Fibroblast of skin of right quadriceps (primary cell): Measurements from ENCODE around the gene RTN4RL1.
A peak's percentile ranks its signal among the peaks of the same experiment; 100 is the strongest.
"Not testable (repeated sequence)": the region's sequence is repeated elsewhere in the genome, so short reads cannot be mapped to it uniquely, and the experiment has no call there.

Experiments
- DNase-seq: peaks from one replicate; pipeline ENCODE4 v3.0.0-alpha.2; 2013

The RTN4RL1 gene

DNA sequence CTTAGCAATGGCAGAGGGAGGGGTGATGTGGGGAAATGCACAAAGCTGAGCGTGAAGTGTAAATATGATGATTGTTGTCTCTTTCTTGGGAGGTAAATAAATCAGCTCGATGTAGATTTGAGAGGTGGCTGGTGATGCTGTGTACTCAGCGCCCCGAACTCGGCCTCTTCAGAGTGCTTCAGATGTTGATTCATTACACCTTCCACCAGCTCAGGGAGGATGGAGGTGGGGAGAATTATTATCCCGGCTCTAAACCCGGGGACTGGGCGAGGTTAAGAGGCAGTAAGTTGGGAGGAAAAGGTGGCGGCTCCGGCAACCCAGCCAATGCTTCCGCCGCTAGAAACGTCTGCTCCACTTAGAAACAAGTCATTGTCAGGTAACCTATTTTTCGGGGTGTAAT, 108.8 kb downstream of the RTN4RL1 start:
- DNase-seq = no peak

- DNase-seq = no peak
Observed at GRCh38 chr17:1915889-1916288, 109.2 kb downstream of the RTN4RL1 start.

- no peak for DNase-seq
Observed at GRCh38 chr17:1914661-1915083, 110.5 kb downstream of the RTN4RL1 start.

GRCh38 chr17:1913702-1914101, 111.4 kb downstream of the RTN4RL1 start:
- no peak for DNase-seq

- no peak for DNase-seq
Observed at GRCh38 chr17:1912146-1912545, 113.0 kb downstream of the RTN4RL1 start.

GRCh38 chr17:1909985-1910384, 115.1 kb downstream of the RTN4RL1 start:
- no peak for DNase-seq

DNA sequence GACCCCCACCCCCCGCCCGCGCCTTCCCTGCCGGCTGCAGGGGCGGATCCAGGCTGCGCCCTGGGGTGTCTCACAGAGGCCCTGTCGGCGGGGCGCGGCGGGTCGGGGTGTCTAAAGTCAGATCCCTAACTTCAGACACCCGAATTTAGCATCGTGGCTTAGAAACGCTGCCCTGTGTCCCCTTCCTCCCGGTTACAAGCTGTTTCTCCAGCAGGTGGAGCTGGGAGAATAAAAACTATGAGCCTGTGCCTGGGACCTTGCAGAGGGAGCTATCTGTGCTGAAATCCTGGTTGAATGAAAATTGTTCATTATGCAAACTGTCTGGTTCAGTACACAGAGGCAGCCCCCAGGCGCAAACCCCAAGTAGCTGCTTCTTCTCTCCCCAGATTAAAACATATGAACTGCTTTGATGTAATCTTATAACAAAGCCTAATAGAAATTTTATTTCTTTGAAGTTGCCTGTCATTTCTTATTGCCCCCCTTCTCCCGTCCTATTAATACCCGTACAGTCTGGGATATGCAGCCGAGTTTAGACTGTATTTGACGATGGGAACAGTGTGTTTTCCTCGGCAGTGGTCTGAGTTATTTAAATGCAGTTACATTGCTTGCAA, 116.3 kb downstream of the RTN4RL1 start:
- peak; percentile 76 for DNase-seq

DNA sequence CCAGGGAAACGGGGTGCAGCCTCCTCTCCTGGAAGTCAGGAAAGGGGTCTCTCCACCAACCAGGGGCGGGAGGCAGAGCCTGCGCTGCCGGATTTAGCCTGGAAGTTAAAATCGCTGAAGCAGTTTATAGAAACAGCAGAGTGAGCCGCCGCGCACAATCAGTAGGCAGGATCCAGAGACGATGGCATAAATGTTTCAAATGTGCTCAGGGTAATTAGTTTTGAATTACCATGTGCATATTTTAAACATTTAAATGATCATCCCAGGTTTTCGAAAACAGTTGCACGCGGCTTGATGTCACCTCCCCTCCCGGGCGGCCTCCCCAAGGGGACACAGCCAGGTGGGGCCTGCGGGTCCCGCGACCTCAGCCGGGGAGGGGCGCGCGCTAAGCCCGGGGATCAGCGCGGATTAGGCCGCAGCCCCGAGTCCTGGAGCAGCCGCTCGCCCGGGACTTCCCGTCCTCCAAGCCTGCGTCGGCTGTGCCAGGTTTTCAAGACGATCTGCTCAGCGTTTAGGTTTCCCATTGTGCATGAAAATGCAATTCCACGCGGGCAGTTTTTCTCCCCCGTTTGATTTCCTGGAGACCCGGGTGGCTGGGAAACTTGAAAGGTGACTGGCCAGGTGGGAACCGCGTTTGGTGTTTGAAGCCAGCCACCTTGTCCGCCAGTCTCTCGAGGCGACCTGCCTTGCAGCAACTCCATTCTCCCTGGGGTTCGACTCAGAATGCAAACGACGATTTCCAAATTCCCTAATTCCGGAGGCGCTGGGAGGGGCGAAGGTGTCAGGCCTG, 117.0 kb downstream of the RTN4RL1 start:
- peak; percentile 22 for DNase-seq

DNA sequence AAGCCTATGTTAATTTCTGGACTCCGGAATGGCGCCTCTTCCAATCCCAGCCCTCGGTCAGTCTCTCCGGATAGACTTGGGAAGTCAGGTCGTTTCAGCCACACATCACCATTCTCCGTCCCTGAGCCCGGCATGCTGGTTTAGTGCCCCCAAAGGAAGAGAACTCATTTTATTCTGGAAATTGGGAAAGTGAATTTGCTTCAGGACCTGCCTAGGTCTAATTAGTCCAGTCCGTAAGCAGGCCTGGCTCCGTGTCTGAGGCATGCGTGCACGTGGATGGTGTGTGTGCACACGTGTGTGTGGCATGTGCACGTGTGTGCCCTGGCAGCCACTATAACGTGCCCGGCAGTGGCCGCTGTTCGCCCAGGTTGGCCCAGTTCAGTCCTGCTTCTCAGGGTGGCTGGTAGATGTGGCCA, 117.9 kb downstream of the RTN4RL1 start:
- no peak for DNase-seq

DNA sequence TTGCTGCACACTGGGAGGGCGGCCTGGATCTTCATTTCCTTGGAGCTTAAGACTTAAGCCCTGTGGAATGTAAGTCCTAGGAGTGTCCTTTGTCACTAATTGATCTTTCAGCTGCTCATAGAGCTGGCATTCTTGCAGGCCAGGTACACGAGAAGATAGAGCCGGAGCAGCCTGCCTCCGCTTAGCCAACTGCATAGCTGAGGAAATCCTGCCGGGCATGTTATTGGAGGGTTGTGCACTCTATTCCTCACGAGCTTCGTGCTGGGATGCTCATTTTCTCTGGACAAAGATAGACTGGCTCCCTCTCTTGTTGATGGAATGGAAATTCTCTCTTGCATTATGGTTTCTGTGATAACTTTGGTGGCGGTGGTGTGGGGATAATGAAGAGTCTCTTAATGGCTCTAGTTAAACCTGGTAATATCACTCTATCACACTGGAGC, 118.5 kb downstream of the RTN4RL1 start:
- DNase-seq = no peak

GRCh38 chr17:1905190-1905913, 119.8 kb downstream of the RTN4RL1 start:
- DNase-seq = no peak

DNA sequence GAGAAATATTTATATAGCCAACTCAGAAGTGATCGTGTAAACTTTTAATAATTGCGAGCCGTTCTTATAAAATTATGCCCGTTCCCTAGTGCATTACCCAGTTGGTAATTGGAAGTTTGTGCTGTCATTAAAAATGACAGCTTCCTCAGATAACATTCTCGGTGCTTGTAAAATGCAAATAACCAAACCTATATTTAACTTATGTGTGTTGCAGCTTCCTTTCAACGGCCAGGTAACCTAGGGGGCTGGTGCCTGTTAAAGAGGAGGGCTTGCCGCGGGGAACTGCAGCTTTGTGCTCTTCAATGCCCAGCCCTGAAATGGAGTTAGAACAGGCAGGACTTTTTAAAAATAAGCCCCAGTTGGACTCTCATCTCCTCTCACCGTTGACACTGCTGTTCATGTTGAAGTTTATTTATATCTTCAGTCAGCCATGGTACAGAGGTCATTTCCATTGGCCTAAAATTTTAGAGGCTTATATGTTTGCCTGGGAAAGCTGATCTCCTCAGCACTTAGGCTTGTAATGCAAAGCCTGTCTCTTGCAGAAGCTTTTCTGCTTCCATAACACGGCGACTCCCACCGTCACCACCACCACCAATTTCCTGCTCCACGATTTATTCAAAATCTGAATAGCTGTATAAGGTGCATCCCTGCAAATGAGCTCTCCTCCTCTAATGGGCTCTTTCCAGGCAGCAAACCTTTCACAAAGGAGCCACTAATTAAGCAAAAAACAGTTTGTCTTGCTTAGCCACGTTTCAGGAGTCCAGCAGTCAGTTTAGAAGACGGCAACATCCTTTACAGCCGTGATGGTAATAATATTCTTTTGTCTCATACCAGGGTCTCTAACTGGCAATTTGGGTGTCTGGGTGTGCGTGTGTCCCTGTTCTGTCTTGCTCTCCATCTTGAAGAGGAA, 120.6 kb downstream of the RTN4RL1 start:
- no peak for DNase-seq

- no peak for DNase-seq
Observed at GRCh38 chr17:1899403-1900000, 125.6 kb downstream of the RTN4RL1 start.

DNA sequence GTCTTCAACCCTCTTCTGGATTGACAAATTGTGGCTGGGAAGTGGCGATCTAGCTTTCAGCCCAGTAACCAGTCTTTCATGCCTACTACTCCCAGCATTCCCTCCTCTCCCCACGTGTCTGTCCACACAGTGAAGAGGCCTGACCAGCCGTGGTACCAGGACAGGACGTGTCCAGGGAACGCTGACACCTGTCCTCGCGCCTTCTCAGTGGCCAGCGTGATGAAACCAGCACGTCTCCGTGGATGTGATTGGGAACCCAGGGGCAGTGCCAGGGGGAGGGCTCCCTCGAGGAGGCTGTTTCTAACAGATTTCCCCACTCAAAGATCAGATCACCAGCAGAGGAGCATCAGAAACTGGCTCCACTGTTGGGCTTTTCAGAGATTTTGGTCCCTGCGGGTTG, 126.3 kb downstream of the RTN4RL1 start:
- no peak for DNase-seq

DNA sequence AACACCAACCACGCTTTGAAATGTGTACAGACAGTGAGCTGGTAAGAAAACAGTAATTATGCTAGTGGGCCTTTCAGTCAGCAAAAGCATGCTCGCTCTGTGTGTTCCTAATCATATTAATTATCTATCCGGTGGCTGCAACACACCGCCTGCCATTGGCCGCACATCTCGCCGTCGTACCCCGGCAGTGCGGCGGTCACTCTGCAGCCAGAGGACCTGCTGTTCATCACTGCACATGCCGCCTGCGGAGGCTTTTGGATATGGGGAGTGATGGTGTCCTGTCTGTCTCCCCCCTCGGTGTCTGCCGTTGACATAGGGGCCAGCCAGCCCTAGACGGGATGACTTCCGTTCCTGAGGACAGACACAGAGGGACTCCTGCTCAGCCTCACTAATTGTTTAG, 126.8 kb downstream of the RTN4RL1 start:
- no peak for DNase-seq

- DNase-seq = no peak
Observed at GRCh38 chr17:1897105-1897656, 128.0 kb downstream of the RTN4RL1 start.

DNA sequence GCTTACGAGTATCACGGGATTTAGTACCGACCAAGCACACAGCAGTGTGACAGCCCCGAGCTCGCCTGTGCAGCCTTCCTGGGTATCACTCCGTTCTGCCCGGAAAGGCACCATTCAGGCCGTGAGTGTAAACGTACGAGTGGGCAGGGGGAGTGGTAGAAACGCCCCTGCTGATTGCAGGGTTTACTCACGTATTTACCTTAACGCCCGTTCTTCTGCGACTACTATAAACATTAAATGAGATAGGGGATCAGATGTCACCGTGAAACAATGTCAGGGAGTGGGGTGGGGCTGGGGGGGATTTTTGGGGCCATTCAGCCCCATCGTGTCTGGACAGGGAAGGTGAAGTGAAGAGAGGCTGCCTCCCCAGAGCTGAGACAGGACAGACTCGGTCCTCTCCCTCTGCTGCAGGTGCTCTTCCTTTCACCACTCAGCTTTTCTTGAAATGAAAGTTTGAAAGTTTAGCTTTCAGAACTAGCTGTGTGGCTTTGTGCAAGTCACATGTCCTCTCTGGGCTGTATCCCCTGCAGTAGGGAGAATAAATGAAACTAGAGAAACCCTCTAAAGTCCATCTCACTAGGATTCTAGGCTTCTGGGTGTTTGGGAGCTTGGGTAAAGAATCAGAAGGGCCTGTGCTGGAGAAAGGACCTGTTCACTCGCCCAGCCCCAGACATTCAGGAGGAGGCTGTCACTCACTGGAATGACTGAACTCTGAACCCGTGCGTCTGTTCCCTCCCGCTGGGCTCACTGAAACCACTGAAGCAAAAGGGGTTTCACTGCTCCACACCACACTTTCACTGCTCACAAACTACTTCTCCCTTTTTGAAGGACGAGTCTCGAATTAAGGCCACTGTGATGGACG, 128.7 kb downstream of the RTN4RL1 start:
- DNase-seq = no peak

GRCh38 chr17:1895479-1895878, 129.7 kb downstream of the RTN4RL1 start:
- DNase-seq = not testable (repeated sequence)

DNA sequence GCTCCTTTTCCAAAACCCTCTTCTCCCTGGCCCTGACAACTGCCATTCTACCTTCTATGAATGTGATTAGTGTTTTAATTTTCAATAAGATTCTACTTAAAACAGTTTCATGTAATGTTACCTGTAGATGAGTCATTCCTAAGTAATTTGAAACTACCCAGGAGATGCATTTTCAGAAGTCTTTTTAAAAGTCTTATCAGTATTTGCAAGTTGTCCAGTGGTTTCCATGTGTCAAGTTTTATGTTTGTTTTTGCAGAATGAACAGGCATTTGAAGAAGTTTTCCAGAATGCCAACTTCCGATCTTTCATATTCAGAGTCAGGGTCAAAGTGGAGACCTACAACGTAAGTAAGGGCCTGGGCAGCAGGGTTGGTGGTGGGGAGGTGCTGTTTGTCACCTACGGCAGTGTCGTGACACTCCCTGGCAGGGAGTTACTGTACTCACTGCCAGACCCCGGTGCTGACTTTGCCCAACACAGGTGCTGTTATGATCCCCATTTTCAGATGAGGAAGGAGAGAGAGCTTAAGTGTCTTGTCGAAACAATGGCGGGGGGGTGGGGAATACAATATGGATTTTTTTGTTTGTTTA, 130.3 kb downstream of the RTN4RL1 start:
- DNase-seq = no peak

GRCh38 chr17:1890758-1891450, 134.2 kb downstream of the RTN4RL1 start:
- DNase-seq = no peak
